Activated T-helper 17 cell treated with anti-CD3 and anti-CD28 coated beads, Interleukin-2, amount 50 U/mL, for 72 hours (primary cell): Measurements from ENCODE around the gene C4A. TPM values are rescaled to one million over a fixed set of nuclear protein-coding genes. Genes with fewer than 3 reads are reported as not detected.
A peak's percentile ranks its signal among the peaks of the same experiment; 100 is the strongest.
"Not testable (repeated sequence)": the region's sequence is repeated elsewhere in the genome, so short reads cannot be mapped to it uniquely, and the experiment has no call there.

ENCODE experiments used
- ATAC-seq: fragments of 150-1000 bp; cut with Tn5 transposase; replicated peaks from 2 replicates; pipeline ENCODE4 v1.10.0; 2021; ENCODE audit warnings: mild to moderate bottlenecking, moderate library complexity
- H3K27ac Mint-ChIP-seq: one replicate; pipeline ENCODE4 v1.8.0; 2022; ENCODE audit warnings: mixed read lengths
- H3K27me3 Mint-ChIP-seq: one replicate; pipeline ENCODE4 v1.8.0; 2022; ENCODE audit warnings: mixed read lengths
- H3K36me3 Mint-ChIP-seq: one replicate; pipeline ENCODE4 v1.8.0; 2022; ENCODE audit warnings: low read depth, mild to moderate bottlenecking, mixed read lengths
- H3K4me1 Mint-ChIP-seq: one replicate; pipeline ENCODE4 v1.8.0; 2022; ENCODE audit warnings: mixed read lengths
- H3K4me3 Mint-ChIP-seq: one replicate; pipeline ENCODE4 v1.8.0; 2022; ENCODE audit warnings: mild to moderate bottlenecking, mixed read lengths
- H3K9me3 Mint-ChIP-seq: one replicate; pipeline ENCODE4 v1.8.0; 2022; ENCODE audit warnings: mixed read lengths
- total RNA-seq, 2 donors: library from RNA; stranded (reverse); gene quantifications; one replicate each; pipeline ENCODE4 v1.2.3, GENCODE V29; 2022

Gene C4A
- total RNA-seq: 1 to 10 TPM; 6.5 to 6.9 TPM

GRCh38 chr6:31981744-31982143, at the start of gene C4A:
TSS of gene C4A (plus strand) at chr6:31982057. CDS start at chr6:31982108, 51 bp downstream.
- H3K27ac Mint-ChIP-seq, H3K36me3 Mint-ChIP-seq, ATAC-seq, H3K9me3 Mint-ChIP-seq, H3K27me3 Mint-ChIP-seq, H3K4me3 Mint-ChIP-seq, H3K4me1 Mint-ChIP-seq: not testable (repeated sequence)

GRCh38 chr6:31932137-31932536, 49.7 kb upstream of the C4A start:
- not testable (repeated sequence) for H3K36me3 Mint-ChIP-seq, H3K4me1 Mint-ChIP-seq, H3K4me3 Mint-ChIP-seq, ATAC-seq, H3K27ac Mint-ChIP-seq, H3K27me3 Mint-ChIP-seq, H3K9me3 Mint-ChIP-seq

GRCh38 chr6:31933537-31933936, 48.3 kb upstream of the C4A start:
- Mint-ChIP-seq H3K9me3 (no peaks in the 10 kb centered on the region), H3K27ac (no peak overlapping the region), H3K4me3 (no peak overlapping the region), H3K27me3 (no peaks in the 10 kb centered on the region), H3K36me3 (no peaks in the 10 kb centered on the region), H3K4me1 (no peaks in the 10 kb centered on the region)
- ATAC-seq: no peak

GRCh38 chr6:31935021-31935420, 46.8 kb upstream of the C4A start:
- Mint-ChIP-seq H3K9me3 (no peaks in the 10 kb centered on the region), H3K4me3 (no peak overlapping the region), H3K4me1 (no peaks in the 10 kb centered on the region), H3K27ac (no peak overlapping the region), H3K36me3 (no peaks in the 10 kb centered on the region), H3K27me3 (no peaks in the 10 kb centered on the region)
- no peak for ATAC-seq

- no peak overlapping the region for H3K4me3 Mint-ChIP-seq
- H3K9me3 Mint-ChIP-seq: no peaks in the 10 kb centered on the region
- no peak overlapping the region for H3K27ac Mint-ChIP-seq
- ATAC-seq: no peak
- no peaks in the 10 kb centered on the region for H3K4me1 Mint-ChIP-seq
- no peaks in the 10 kb centered on the region for H3K36me3 Mint-ChIP-seq
- no peaks in the 10 kb centered on the region for H3K27me3 Mint-ChIP-seq
Measured at GRCh38 chr6:31935823-31936222, 46.0 kb upstream of the C4A start.

- H3K36me3 Mint-ChIP-seq: no peaks in the 10 kb centered on the region
- no peak overlapping the region for H3K4me3 Mint-ChIP-seq
- no peak for ATAC-seq
- no peaks in the 10 kb centered on the region for H3K9me3 Mint-ChIP-seq
- H3K4me1 Mint-ChIP-seq: no peaks in the 10 kb centered on the region
- H3K27me3 Mint-ChIP-seq: peaks cover 8% of the 10 kb centered on the region
- H3K27ac Mint-ChIP-seq: no peak overlapping the region
Measured at GRCh38 chr6:31940256-31940664, 41.6 kb upstream of the C4A start.

- Mint-ChIP-seq H3K4me1 (peaks cover 4% of the 10 kb centered on the region), H3K27me3 (peaks cover 8% of the 10 kb centered on the region), H3K9me3 (no peaks in the 10 kb centered on the region), H3K27ac (no peak overlapping the region), H3K36me3 (no peaks in the 10 kb centered on the region), H3K4me3 (no peak overlapping the region)
- no peak for ATAC-seq
Measured at GRCh38 chr6:31943742-31944141, 38.1 kb upstream of the C4A start.

- ATAC-seq: peak; percentile 3
- H3K36me3 Mint-ChIP-seq: no peaks in the 10 kb centered on the region
- peaks cover 4% of the 10 kb centered on the region for H3K4me1 Mint-ChIP-seq
- no peak overlapping the region for H3K27ac Mint-ChIP-seq
- no peaks in the 10 kb centered on the region for H3K9me3 Mint-ChIP-seq
- H3K27me3 Mint-ChIP-seq: peaks cover 8% of the 10 kb centered on the region
- no peak overlapping the region for H3K4me3 Mint-ChIP-seq
Measured at GRCh38 chr6:31945154-31945506, 36.7 kb upstream of the C4A start.

- Mint-ChIP-seq H3K36me3 (peaks cover 2% of the 10 kb centered on the region), H3K4me3 (no peak within 1 kb of the TSS), H3K9me3 (no peaks in the 10 kb centered on the region), H3K4me1 (peaks cover 4% of the 10 kb centered on the region), H3K27ac (no peak within 1 kb of the TSS), H3K27me3 (peaks cover 8% of the 10 kb centered on the region)
- ATAC-seq: peak; percentile 57
Measured at GRCh38 chr6:31945507-31946369, 36.1 kb upstream of the C4A start, which contains the start of gene CFB. TSS of gene CFB (plus strand) at chr6:31946095. CDS start at chr6:31946222, 127 bp downstream.

- ATAC-seq: no peak
- H3K36me3 Mint-ChIP-seq: peaks cover 9% of the 10 kb centered on the region
- H3K4me3 Mint-ChIP-seq: no peak overlapping the region
Measured at GRCh38 chr6:31946370-31946885, 35.4 kb upstream of the C4A start.

GRCh38 chr6:31947070-31947675, 34.7 kb upstream of the C4A start:
- no peaks in the 10 kb centered on the region for H3K9me3 Mint-ChIP-seq
- no peak overlapping the region for H3K4me3 Mint-ChIP-seq
- H3K27ac Mint-ChIP-seq: peak overlapping the region; percentile 44
- H3K27me3 Mint-ChIP-seq: peaks cover 6% of the 10 kb centered on the region
- peaks cover 15% of the 10 kb centered on the region for H3K36me3 Mint-ChIP-seq
- ATAC-seq: no peak
- H3K4me1 Mint-ChIP-seq: peaks cover 4% of the 10 kb centered on the region

More at GRCh38 chr6:31946370-31946885, 35.4 kb upstream of the C4A start:
- H3K4me1 Mint-ChIP-seq: peaks cover 4% of the 10 kb centered on the region
- H3K9me3 Mint-ChIP-seq: no peaks in the 10 kb centered on the region
- H3K27me3 Mint-ChIP-seq: peaks cover 8% of the 10 kb centered on the region
- no peak overlapping the region for H3K27ac Mint-ChIP-seq

GRCh38 chr6:31947864-31948263, 34.0 kb upstream of the C4A start:
- ATAC-seq: no peak
- H3K4me3 Mint-ChIP-seq: no peak overlapping the region
- peaks cover 4% of the 10 kb centered on the region for H3K4me1 Mint-ChIP-seq
- peak overlapping the region; percentile 44 for H3K27ac Mint-ChIP-seq
- no peaks in the 10 kb centered on the region for H3K9me3 Mint-ChIP-seq
- H3K36me3 Mint-ChIP-seq: peaks cover 22% of the 10 kb centered on the region
- no peaks in the 10 kb centered on the region for H3K27me3 Mint-ChIP-seq

- no peak overlapping the region for H3K4me3 Mint-ChIP-seq
- peaks cover 26% of the 10 kb centered on the region for H3K36me3 Mint-ChIP-seq
- no peaks in the 10 kb centered on the region for H3K27me3 Mint-ChIP-seq
- ATAC-seq: no peak
- H3K9me3 Mint-ChIP-seq: no peaks in the 10 kb centered on the region
- peak overlapping the region; percentile 44 for H3K27ac Mint-ChIP-seq
- H3K4me1 Mint-ChIP-seq: peaks cover 4% of the 10 kb centered on the region
Measured at GRCh38 chr6:31948306-31948705, 33.6 kb upstream of the C4A start.

GRCh38 chr6:31948753-31949413, 33.0 kb upstream of the C4A start:
- Mint-ChIP-seq H3K4me3 (no peak overlapping the region), H3K36me3 (peaks cover 32% of the 10 kb centered on the region), H3K27me3 (no peaks in the 10 kb centered on the region), H3K9me3 (no peaks in the 10 kb centered on the region), H3K4me1 (peaks cover 4% of the 10 kb centered on the region), H3K27ac (peak overlapping the region; percentile 18)
- no peak for ATAC-seq
